Thyroid gland (tissue), 4 donors: Measurements from ENCODE around the gene CDC42SE1. TPM values are rescaled to one million over a fixed set of nuclear protein-coding genes. Genes with fewer than 3 reads are reported as not detected.
A peak's percentile ranks its signal among the peaks of the same experiment; 100 is the strongest.

Experiments
- DNase-seq, 2 donors: peaks; one replicate each; pipeline ENCODE4 v3.0.0-alpha.2; 2019
- H3K27ac ChIP-seq, 3 donors: fragments of 200-600 bp; sonication (generic); 1 replicate in 2 of 3; 2 replicates in 1 of 3; pipeline ENCODE4 v1.5.1; 2016 to 2019; ENCODE audit warnings: mild to moderate bottlenecking in 1 of 3, moderate library complexity in 1 of 3
- H3K27me3 ChIP-seq: fragments of 200-600 bp; sonication (generic); one replicate; pipeline ENCODE4 v1.5.1; 2019
- H3K36me3 ChIP-seq, 2 donors: fragments of 200-600 bp; sonication (generic); one replicate each; pipeline ENCODE4 v1.5.1; 2016 to 2019
- H3K4me1 ChIP-seq, 2 donors: fragments of 200-600 bp; sonication (generic); one replicate each; pipeline ENCODE4 v1.5.1; 2017 to 2019
- H3K4me3 ChIP-seq, 3 donors: fragments of 200-600 bp; sonication (generic); replicated peaks in 1 of 3; 1 replicate in 2 of 3; 2 replicates in 1 of 3; pipeline ENCODE4 v1.5.1; 2016; ENCODE audit warnings: mild to moderate bottlenecking in 1 of 3
- H3K9me3 ChIP-seq: fragments of 200-600 bp; sonication (generic); one replicate; pipeline ENCODE4 v1.5.1; 2017
- CTCF ChIP-seq, 6 experiments: fragments of 200-600 bp in 3 of 6; fragments of 450-650 bp in 3 of 6; sonication (generic) in 3 of 6; IDR thresholded peaks; one replicate each; pipeline ENCODE4 v1.5.1; 2016 to 2019; ENCODE audit warnings: antibody characterized with exemption in 6 of 6, mild to moderate bottlenecking in 2 of 6, inconsistent platforms in 1 of 6, moderate library complexity in 1 of 6
- POLR2A ChIP-seq, 2 donors: fragments of 450-650 bp; IDR thresholded peaks; one replicate each; pipeline ENCODE4 v1.6.1; 2017; ENCODE audit warnings: antibody characterized with exemption in 2 of 2, mild to moderate bottlenecking in 2 of 2, moderate library complexity in 1 of 2
- WGBS, 2 donors: methylation state at CpG; one replicate each; pipeline ENCODE4 v1.1.5; 2017; 5-methylcytosine and 5-hydroxymethylcytosine counted together
- intact Hi-C: fragments of 100-400 bp; cut with DNase I; formaldehyde crosslinking; loops from one replicate; pipeline ENCODE4 v1.15.1; 2023
- total RNA-seq, 4 donors: library from RNA; depleted of rRNA; stranded (reverse); fragments of >200 nt; gene quantifications; one replicate each; pipeline ENCODE4 v1.2.3, GENCODE V29; 2016

Gene CDC42SE1
- total RNA-seq, 4 donors from 2014 or later = 64.9 to 95.3 (median 82.2) TPM

- WGBS, 2 donors = 0 to 1% methylated on average over 17 to 23 of the region's 48 CpGs
- intact Hi-C loops = no loop called here
- peaks cover 11 to 18% of the 10 kb centered on the region in 2 donors for H3K4me1 ChIP-seq
- H3K4me3 ChIP-seq = peak overlapping the region; percentile 42 to 74 (median 69)
- no peaks in the 10 kb centered on the region for H3K9me3 ChIP-seq
- peaks cover 11 to 21% of the 10 kb centered on the region in 2 donors for H3K36me3 ChIP-seq
- peak; percentile 82 to 84 for DNase-seq
- H3K27ac ChIP-seq = peak overlapping the region; percentile 89 to 95 (median 95)
- TF ChIP-seq CTCF (IDR thresholded peaks at IDR 0.05) (peak in 4 of 6 experiments; percentile 17 to 56 (median 56)), POLR2A (IDR thresholded peaks at IDR 0.05) (no peak)
- H3K27me3 ChIP-seq = no peaks in the 10 kb centered on the region
These were observed 11.3 kb downstream of the CDC42SE1 start for GRCh38 chr1:151047925-151048644.

- Histone ChIP-seq H3K4me3 (peak within 1 kb of the TSS; percentile 42 to 74 (median 69)), H3K4me1 (peaks cover 11 to 18% of the 10 kb centered on the region in 2 donors), H3K27ac (peak within 1 kb of the TSS; percentile 89 to 95 (median 95)), H3K27me3 (no peaks in the 10 kb centered on the region), H3K9me3 (no peaks in the 10 kb centered on the region), H3K36me3 (peaks cover 6 to 18% of the 10 kb centered on the region in 2 donors)
- DNase-seq = peak; percentile 77 to 81
- intact Hi-C loops = no loop called here
- TF ChIP-seq POLR2A (IDR thresholded peaks at IDR 0.05) = peak; percentile 34 to 87
- no peak for TF ChIP-seq CTCF (IDR thresholded peaks at IDR 0.05)
- WGBS, 2 donors = 0 to 1% methylated on average over 17 to 20 of the region's 29 CpGs
These were observed 11.9 kb downstream of the CDC42SE1 start, which contains the start of gene C1orf56 for GRCh38 chr1:151047591-151047924. Gene C1orf56, plus strand, starts transcription at chr1:151047751. Its CDS starts 97 bp downstream, at chr1:151047848.

DNA sequence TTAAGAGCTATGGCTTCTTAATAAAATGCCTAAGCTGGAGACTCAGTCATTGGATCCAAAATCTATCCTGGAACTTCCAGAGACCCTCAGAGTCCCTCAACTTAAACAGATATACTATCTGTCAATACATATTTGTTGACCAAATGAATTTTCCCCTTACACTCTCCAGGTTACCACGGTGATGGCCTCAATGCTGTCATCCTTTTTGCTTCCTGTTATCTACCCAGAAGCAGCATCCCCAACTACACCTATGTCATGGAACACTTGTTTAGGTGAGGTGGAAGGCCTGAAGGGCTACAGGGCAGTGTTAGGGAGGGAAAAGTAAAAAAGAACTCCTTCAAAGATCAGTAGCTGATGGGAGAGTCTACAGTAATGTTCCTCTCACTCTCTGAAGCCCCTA, 16.3 kb downstream of the CDC42SE1 start:
- H3K36me3 ChIP-seq = peaks cover 0 to 5% of the 10 kb centered on the region in 2 donors
- no peak for DNase-seq
- no peaks in the 10 kb centered on the region for H3K27me3 ChIP-seq
- peaks cover 5% of the 10 kb centered on the region in 2 donors for H3K4me1 ChIP-seq
- 80 to 88% methylated on average over 1 of the region's 1 CpG for WGBS, 2 donors
- no peak overlapping the region for H3K27ac ChIP-seq
- TF ChIP-seq CTCF (IDR thresholded peaks at IDR 0.05) (no peak), POLR2A (IDR thresholded peaks at IDR 0.05) (no peak)
- H3K9me3 ChIP-seq = no peaks in the 10 kb centered on the region
- intact Hi-C loops = no loop called here
- no peak overlapping the region for H3K4me3 ChIP-seq

- Histone ChIP-seq H3K9me3 (no peaks in the 10 kb centered on the region), H3K36me3 (peaks cover 6 to 11% of the 10 kb centered on the region in 2 donors), H3K27me3 (no peaks in the 10 kb centered on the region), H3K4me1 (peaks cover 5 to 6% of the 10 kb centered on the region in 2 donors), H3K27ac (no peak overlapping the region), H3K4me3 (no peak overlapping the region)
- TF ChIP-seq CTCF (IDR thresholded peaks at IDR 0.05) (no peak), POLR2A (IDR thresholded peaks at IDR 0.05) (no peak)
- intact Hi-C loops = no loop called here
- no peak for DNase-seq
- WGBS, 2 donors = 94 to 95% methylated on average over 3 of the region's 3 CpGs
These were observed 19.9 kb downstream of the CDC42SE1 start for GRCh38 chr1:151039521-151039920.

- peak overlapping the region in 1 of 3 donors; percentile 30 for H3K27ac ChIP-seq
- 79 to 82% methylated on average over 6 of the region's 6 CpGs for WGBS, 2 donors
- H3K4me1 ChIP-seq = peaks cover 5 to 6% of the 10 kb centered on the region in 2 donors
- DNase-seq = no peak
- intact Hi-C loops = no loop called here
- TF ChIP-seq CTCF (IDR thresholded peaks at IDR 0.05) = no peak
- no peak for TF ChIP-seq POLR2A (IDR thresholded peaks at IDR 0.05)
- no peaks in the 10 kb centered on the region for H3K27me3 ChIP-seq
- H3K36me3 ChIP-seq = peaks cover 16 to 20% of the 10 kb centered on the region in 2 donors
- no peak overlapping the region for H3K4me3 ChIP-seq
- no peaks in the 10 kb centered on the region for H3K9me3 ChIP-seq
These were observed 22.4 kb downstream of the CDC42SE1 start for GRCh38 chr1:151037032-151037431.
